T-helper 17 cell (primary cell): ENCODE results near the gene WDR46. TPM values are rescaled to one million over a fixed set of nuclear protein-coding genes. Genes with fewer than 3 reads are reported as not detected.
A peak's percentile ranks its signal among the peaks of the same experiment; 100 is the strongest.
"Not testable (repeated sequence)": the region's sequence is repeated elsewhere in the genome, so short reads cannot be mapped to it uniquely, and the experiment has no call there.

ENCODE experiments used
- ATAC-seq: fragments of 150-1000 bp; cut with Tn5 transposase; 2 replicates; pipeline ENCODE4 v1.10.0; 2021; ENCODE audit warnings: mild to moderate bottlenecking, moderate library complexity
- DNase-seq, 3 donors: peaks; one replicate each; pipeline versions ENCODE4 v3.0.0 to v3.0.0-alpha.2; 2020 to 2021
- H3K9me3 ChIP-seq: one replicate; pipeline ENCODE4 v1.7.0; 2013; ENCODE audit warnings: low read length, mild to moderate bottlenecking; ENCODE audit not compliant: control insufficient read depth, poor library complexity, severe bottlenecking
- H3K27ac Mint-ChIP-seq: one replicate; pipeline ENCODE4 v1.8.0; 2022; ENCODE audit warnings: mild to moderate bottlenecking, moderate library complexity, mixed read lengths
- H3K27me3 Mint-ChIP-seq: one replicate; pipeline ENCODE4 v1.8.0; 2022; ENCODE audit warnings: mixed read lengths
- H3K36me3 Mint-ChIP-seq: one replicate; pipeline ENCODE4 v1.8.0; 2022; ENCODE audit warnings: low read depth, mixed read lengths
- H3K4me1 Mint-ChIP-seq: one replicate; pipeline ENCODE4 v1.8.0; 2022; ENCODE audit warnings: mild to moderate bottlenecking, mixed read lengths
- H3K4me3 Mint-ChIP-seq: one replicate; pipeline ENCODE4 v1.8.0; 2022; ENCODE audit warnings: mild to moderate bottlenecking, moderate library complexity, mixed read lengths
- total RNA-seq, 4 donors: library from RNA in 2 of 4; stranded (reverse) in 2 of 4; gene quantifications; one replicate each; pipeline ENCODE4 v1.2.3 and lab custom pipeline; 2022 to 2026

WDR46 gene
- total RNA-seq, 2 donors from 2014 or later: 32.1 to 38.6 TPM

- Mint-ChIP-seq H3K4me3 (peak overlapping the region; percentile 91), H3K4me1 (peaks cover 59% of the 10 kb centered on the region)
Observed at GRCh38 chr6:33275795-33276580, 13.1 kb downstream of the WDR46 start.

GRCh38 chr6:33273924-33274902 is 14.8 kb downstream of the WDR46 start:
- peak overlapping the region; percentile 91 for H3K4me3 Mint-ChIP-seq
- H3K9me3 ChIP-seq: no peaks in the 10 kb centered on the region
- H3K4me1 Mint-ChIP-seq: peaks cover 60% of the 10 kb centered on the region
- H3K27ac Mint-ChIP-seq: peak overlapping the region; percentile 99
- H3K27me3 Mint-ChIP-seq: no peaks in the 10 kb centered on the region
- no peak for ATAC-seq
- H3K36me3 Mint-ChIP-seq: peaks cover 4% of the 10 kb centered on the region
- DNase-seq: no peak

More at GRCh38 chr6:33275795-33276580, 13.1 kb downstream of the WDR46 start:
- not testable (repeated sequence) for H3K9me3 ChIP-seq, ATAC-seq, H3K36me3 Mint-ChIP-seq, DNase-seq, H3K27me3 Mint-ChIP-seq
- peak overlapping the region; percentile 99 for H3K27ac Mint-ChIP-seq

- ATAC-seq: no peak
- Mint-ChIP-seq H3K27ac (peak overlapping the region; percentile 99), H3K36me3 (peaks cover 4% of the 10 kb centered on the region), H3K4me3 (peak overlapping the region; percentile 96), H3K4me1 (peaks cover 55% of the 10 kb centered on the region), H3K27me3 (no peaks in the 10 kb centered on the region)
- DNase-seq: no peak
- H3K9me3 ChIP-seq: no peaks in the 10 kb centered on the region
Observed at GRCh38 chr6:33273129-33273923, 15.7 kb downstream of the WDR46 start.

- no peak for DNase-seq
- H3K9me3 ChIP-seq: no peaks in the 10 kb centered on the region
- Mint-ChIP-seq H3K27ac (peak overlapping the region; percentile 99), H3K27me3 (no peaks in the 10 kb centered on the region), H3K4me3 (peak overlapping the region; percentile 96), H3K36me3 (peaks cover 4% of the 10 kb centered on the region), H3K4me1 (peaks cover 47% of the 10 kb centered on the region)
- peak; percentile 0 for ATAC-seq
Observed at GRCh38 chr6:33272275-33273128, 16.5 kb downstream of the WDR46 start.

- Mint-ChIP-seq H3K4me3 (peak within 1 kb of the TSS; percentile 96), H3K27me3 (no peaks in the 10 kb centered on the region), H3K4me1 (peaks cover 42% of the 10 kb centered on the region), H3K27ac (peak within 1 kb of the TSS; percentile 99), H3K36me3 (peaks cover 4% of the 10 kb centered on the region)
- peak; percentile 72 to 84 (median 79) for DNase-seq
- H3K9me3 ChIP-seq: no peaks in the 10 kb centered on the region
- ATAC-seq: peak; percentile 84
Observed at GRCh38 chr6:33271468-33272274, 17.4 kb downstream of the WDR46 start, which contains the start of the genes RPS18 and VPS52. RPS18 (plus strand) TSS chr6:33272075; CDS start chr6:33272120, 45 bp downstream. VPS52 (minus strand) TSS chr6:33271876; CDS start chr6:33271675, 201 bp downstream.

- peak; percentile 54 for ATAC-seq
- Mint-ChIP-seq H3K4me3 (peak overlapping the region; percentile 96), H3K4me1 (peaks cover 40% of the 10 kb centered on the region)
Observed at GRCh38 chr6:33271117-33271467, 17.9 kb downstream of the WDR46 start.

GRCh38 chr6:33264015-33264414 is 25.0 kb downstream of the WDR46 start:
- ATAC-seq (no peak), DNase-seq (no peak)
- H3K4me3 Mint-ChIP-seq: no peak overlapping the region
- H3K4me1 Mint-ChIP-seq: peaks cover 3% of the 10 kb centered on the region
- no peaks in the 10 kb centered on the region for H3K27me3 Mint-ChIP-seq
- H3K36me3 Mint-ChIP-seq: no peaks in the 10 kb centered on the region
- no peaks in the 10 kb centered on the region for H3K9me3 ChIP-seq
- H3K27ac Mint-ChIP-seq: no peak overlapping the region

More at GRCh38 chr6:33271117-33271467, 17.9 kb downstream of the WDR46 start:
- DNase-seq: no peak
- H3K9me3 ChIP-seq: no peaks in the 10 kb centered on the region
- peak overlapping the region; percentile 99 for H3K27ac Mint-ChIP-seq
- no peaks in the 10 kb centered on the region for H3K27me3 Mint-ChIP-seq
- peaks cover 4% of the 10 kb centered on the region for H3K36me3 Mint-ChIP-seq

GRCh38 chr6:33262490-33262889 is 26.5 kb downstream of the WDR46 start:
- not testable (repeated sequence) for H3K4me1 Mint-ChIP-seq, H3K4me3 Mint-ChIP-seq, H3K9me3 ChIP-seq, H3K27me3 Mint-ChIP-seq, H3K36me3 Mint-ChIP-seq, DNase-seq, H3K27ac Mint-ChIP-seq, ATAC-seq

- DNase-seq (no peak), ATAC-seq (no peak)
- Mint-ChIP-seq H3K27me3 (no peaks in the 10 kb centered on the region), H3K27ac (no peak overlapping the region), H3K36me3 (no peaks in the 10 kb centered on the region), H3K4me3 (no peak overlapping the region), H3K4me1 (no peaks in the 10 kb centered on the region)
- no peaks in the 10 kb centered on the region for H3K9me3 ChIP-seq
Observed at GRCh38 chr6:33259032-33259431, 30.0 kb downstream of the WDR46 start.

- DNase-seq: no peak
- no peaks in the 10 kb centered on the region for H3K9me3 ChIP-seq
- peaks cover 3% of the 10 kb centered on the region for H3K36me3 Mint-ChIP-seq
- H3K27me3 Mint-ChIP-seq: no peaks in the 10 kb centered on the region
- no peak for ATAC-seq
- peaks cover 21% of the 10 kb centered on the region for H3K4me1 Mint-ChIP-seq
- no peak overlapping the region for H3K27ac Mint-ChIP-seq
- no peak overlapping the region for H3K4me3 Mint-ChIP-seq
Observed at GRCh38 chr6:33254591-33254990, 34.4 kb downstream of the WDR46 start.

- peaks cover 28% of the 10 kb centered on the region for H3K4me1 Mint-ChIP-seq
- H3K27ac Mint-ChIP-seq: peak overlapping the region; percentile 65
- DNase-seq (no peak), ATAC-seq (no peak)
- H3K36me3 Mint-ChIP-seq: peaks cover 3% of the 10 kb centered on the region
- H3K27me3 Mint-ChIP-seq: no peaks in the 10 kb centered on the region
- no peak overlapping the region for H3K4me3 Mint-ChIP-seq
- H3K9me3 ChIP-seq: no peaks in the 10 kb centered on the region
Observed at GRCh38 chr6:33252759-33253158, 36.3 kb downstream of the WDR46 start.
